ENCODE results near the gene AUTS2.

GRCh38 chr7:69781412-69781846 lies 183.2 kb downstream of the AUTS2 start:
- TF ChIP-seq CTCF (IDR thresholded peaks at IDR 0.05 in 8 of 11, conservative IDR thresholded peaks at IDR 0.05 in 3 of 11), result no peak
- TF ChIP-seq POLR2A (IDR thresholded peaks at IDR 0.05), result no peak

Measured in spleen (tissue), 7 donors.